ENCODE results near the gene C5orf58.

Gene C5orf58

GRCh38 chr5:170232786-170233185 lies at the start of gene C5orf58:
TSS of gene C5orf58 (plus strand) at chr5:170232985. CDS start at chr5:170234977, 1,992 bp downstream.
- H3K4me3 Mint-ChIP-seq = no peak within 1 kb of the TSS
- no peaks in the 10 kb centered on the region for H3K4me1 Mint-ChIP-seq (ENCODE audit: low read depth)
- H3K36me3 Mint-ChIP-seq (ENCODE audit: low read depth) = no peaks in the 10 kb centered on the region
- H3K9me3 Mint-ChIP-seq = no peaks in the 10 kb centered on the region
- H3K27ac Mint-ChIP-seq = no peak within 1 kb of the TSS
- H3K27me3 Mint-ChIP-seq = no peaks in the 10 kb centered on the region
- intact Hi-C loops (cut with micrococcal nuclease) = no loop called here

GRCh38 chr5:170183816-170184687 lies 48.7 kb upstream of the C5orf58 start:
- no peaks in the 10 kb centered on the region for H3K9me3 Mint-ChIP-seq
- no peaks in the 10 kb centered on the region for H3K36me3 Mint-ChIP-seq (ENCODE audit: low read depth)
- peak overlapping the region; percentile 44 for H3K27ac Mint-ChIP-seq
- intact Hi-C loops (cut with micrococcal nuclease) = no loop called here
- H3K27me3 Mint-ChIP-seq = peaks cover 2% of the 10 kb centered on the region
- peaks cover 32% of the 10 kb centered on the region for H3K4me1 Mint-ChIP-seq (ENCODE audit: low read depth)
- no peak overlapping the region for H3K4me3 Mint-ChIP-seq

- Mint-ChIP-seq H3K4me3 (no peak overlapping the region), H3K36me3 (ENCODE audit: low read depth) (no peaks in the 10 kb centered on the region), H3K27ac (peak overlapping the region; percentile 44), H3K9me3 (no peaks in the 10 kb centered on the region), H3K27me3 (peaks cover 2% of the 10 kb centered on the region), H3K4me1 (ENCODE audit: low read depth) (peaks cover 39% of the 10 kb centered on the region)
- intact Hi-C loops (cut with micrococcal nuclease) = no loop called here
These were observed 48.0 kb upstream of the C5orf58 start for GRCh38 chr5:170184737-170185136.

- Mint-ChIP-seq H3K4me1 (ENCODE audit: low read depth) (peaks cover 53% of the 10 kb centered on the region), H3K36me3 (ENCODE audit: low read depth) (no peaks in the 10 kb centered on the region), H3K4me3 (no peak overlapping the region), H3K9me3 (no peaks in the 10 kb centered on the region), H3K27me3 (no peaks in the 10 kb centered on the region), H3K27ac (peak overlapping the region; percentile 82)
- intact Hi-C loops (cut with micrococcal nuclease) = no loop called here
These were observed 46.6 kb upstream of the C5orf58 start for GRCh38 chr5:170186156-170186555.

GRCh38 chr5:170186856-170187255 lies 45.9 kb upstream of the C5orf58 start:
- Mint-ChIP-seq H3K9me3 (no peaks in the 10 kb centered on the region), H3K4me1 (ENCODE audit: low read depth) (peaks cover 55% of the 10 kb centered on the region), H3K27me3 (no peaks in the 10 kb centered on the region), H3K27ac (peak overlapping the region; percentile 82), H3K36me3 (ENCODE audit: low read depth) (no peaks in the 10 kb centered on the region), H3K4me3 (no peak overlapping the region)
- intact Hi-C loops (cut with micrococcal nuclease) = no loop called here

GRCh38 chr5:170190436-170191134 lies 42.2 kb upstream of the C5orf58 start:
- peaks cover 36% of the 10 kb centered on the region for H3K4me1 Mint-ChIP-seq (ENCODE audit: low read depth)
- H3K4me3 Mint-ChIP-seq = peak overlapping the region; percentile 46
- intact Hi-C loops (cut with micrococcal nuclease) = no loop called here
- H3K9me3 Mint-ChIP-seq = no peaks in the 10 kb centered on the region
- no peaks in the 10 kb centered on the region for H3K36me3 Mint-ChIP-seq (ENCODE audit: low read depth)
- peak overlapping the region; percentile 76 for H3K27ac Mint-ChIP-seq
- H3K27me3 Mint-ChIP-seq = no peaks in the 10 kb centered on the region

GRCh38 chr5:170192829-170193228 lies 40.0 kb upstream of the C5orf58 start:
- intact Hi-C loops (cut with micrococcal nuclease) = no loop called here
- H3K9me3 Mint-ChIP-seq = no peaks in the 10 kb centered on the region
- peaks cover 1% of the 10 kb centered on the region for H3K27me3 Mint-ChIP-seq
- H3K36me3 Mint-ChIP-seq (ENCODE audit: low read depth) = no peaks in the 10 kb centered on the region
- no peak overlapping the region for H3K4me3 Mint-ChIP-seq
- peaks cover 23% of the 10 kb centered on the region for H3K4me1 Mint-ChIP-seq (ENCODE audit: low read depth)
- peak overlapping the region; percentile 4 for H3K27ac Mint-ChIP-seq

GRCh38 chr5:170195961-170196360 lies 36.8 kb upstream of the C5orf58 start:
- Mint-ChIP-seq H3K9me3 (no peaks in the 10 kb centered on the region), H3K27ac (no peak overlapping the region), H3K4me1 (ENCODE audit: low read depth) (peaks cover 8% of the 10 kb centered on the region), H3K36me3 (ENCODE audit: low read depth) (no peaks in the 10 kb centered on the region), H3K27me3 (peaks cover 3% of the 10 kb centered on the region), H3K4me3 (no peak overlapping the region)
- intact Hi-C loops (cut with micrococcal nuclease) = no loop called here

- Mint-ChIP-seq H3K9me3 (no peaks in the 10 kb centered on the region), H3K27ac (no peak overlapping the region), H3K36me3 (ENCODE audit: low read depth) (no peaks in the 10 kb centered on the region), H3K4me3 (no peak overlapping the region), H3K27me3 (peaks cover 19% of the 10 kb centered on the region), H3K4me1 (ENCODE audit: low read depth) (peaks cover 17% of the 10 kb centered on the region)
- intact Hi-C loops (cut with micrococcal nuclease) = no loop called here
These were observed 31.9 kb upstream of the C5orf58 start for GRCh38 chr5:170200876-170201275.

GRCh38 chr5:170201311-170201710 lies 31.5 kb upstream of the C5orf58 start:
- Mint-ChIP-seq H3K27ac (no peak overlapping the region), H3K27me3 (peaks cover 19% of the 10 kb centered on the region), H3K4me1 (ENCODE audit: low read depth) (peaks cover 17% of the 10 kb centered on the region), H3K36me3 (ENCODE audit: low read depth) (no peaks in the 10 kb centered on the region), H3K9me3 (no peaks in the 10 kb centered on the region), H3K4me3 (no peak overlapping the region)
- intact Hi-C loops (cut with micrococcal nuclease) = no loop called here

- Mint-ChIP-seq H3K36me3 (ENCODE audit: low read depth) (no peaks in the 10 kb centered on the region), H3K27ac (no peak overlapping the region), H3K4me1 (ENCODE audit: low read depth) (peaks cover 17% of the 10 kb centered on the region), H3K27me3 (peaks cover 21% of the 10 kb centered on the region), H3K9me3 (no peaks in the 10 kb centered on the region), H3K4me3 (no peak overlapping the region)
- intact Hi-C loops (cut with micrococcal nuclease) = no loop called here
These were observed 30.7 kb upstream of the C5orf58 start for GRCh38 chr5:170202117-170202516.

GRCh38 chr5:170204202-170204601 lies 28.6 kb upstream of the C5orf58 start:
- Mint-ChIP-seq H3K36me3 (ENCODE audit: low read depth) (no peaks in the 10 kb centered on the region), H3K27ac (no peak overlapping the region)
- intact Hi-C loops (cut with micrococcal nuclease) = no loop called here

GRCh38 chr5:170206216-170206615 lies 26.6 kb upstream of the C5orf58 start:
- intact Hi-C loops (cut with micrococcal nuclease) = no loop called here
- H3K27ac Mint-ChIP-seq = no peak overlapping the region
- peaks cover 10% of the 10 kb centered on the region for H3K4me1 Mint-ChIP-seq (ENCODE audit: low read depth)
- H3K4me3 Mint-ChIP-seq = no peak overlapping the region
- no peaks in the 10 kb centered on the region for H3K9me3 Mint-ChIP-seq
- no peaks in the 10 kb centered on the region for H3K36me3 Mint-ChIP-seq (ENCODE audit: low read depth)
- H3K27me3 Mint-ChIP-seq = peaks cover 28% of the 10 kb centered on the region

More at GRCh38 chr5:170204202-170204601, 28.6 kb upstream of the C5orf58 start:
- peaks cover 17% of the 10 kb centered on the region for H3K4me1 Mint-ChIP-seq (ENCODE audit: low read depth)
- peaks cover 22% of the 10 kb centered on the region for H3K27me3 Mint-ChIP-seq
- H3K4me3 Mint-ChIP-seq = no peak overlapping the region
- H3K9me3 Mint-ChIP-seq = no peaks in the 10 kb centered on the region

GRCh38 chr5:170206958-170207357 lies 25.8 kb upstream of the C5orf58 start:
- H3K36me3 Mint-ChIP-seq (ENCODE audit: low read depth) = no peaks in the 10 kb centered on the region
- no peaks in the 10 kb centered on the region for H3K9me3 Mint-ChIP-seq
- peaks cover 2% of the 10 kb centered on the region for H3K4me1 Mint-ChIP-seq (ENCODE audit: low read depth)
- H3K27ac Mint-ChIP-seq = no peak overlapping the region
- no peak overlapping the region for H3K4me3 Mint-ChIP-seq
- peaks cover 25% of the 10 kb centered on the region for H3K27me3 Mint-ChIP-seq
- intact Hi-C loops (cut with micrococcal nuclease) = no loop called here

Data from dendritic cell treated with granulocyte-macrophage colony-stimulating factor and Interleukin-4, amounts not matched to agents 40 ng/mL and 50 ng/mL, for 4 days (primary cell).